H1 (cell line): ENCODE data around the gene UGGT1. TPM values are rescaled to one million over a fixed set of nuclear protein-coding genes. Genes with fewer than 3 reads are reported as not detected.

ENCODE experiments used
- CTCF ChIA-PET: fragments of 300-600 bp; sonication (Branson Sonifier 250); formaldehyde crosslinking; loops from one replicate; lab custom pipeline; 2021; ENCODE audit not compliant: partially characterized antibody; lab: Charles Lee
- POLR2A ChIA-PET: fragments of 300-600 bp; sonication (Branson Sonifier 250); formaldehyde crosslinking; loops from one replicate; lab custom pipeline; 2021; ENCODE audit warnings: inconsistent platforms; ENCODE audit not compliant: partially characterized antibody; lab: Charles Lee
- DNase-seq, 2 experiments: peaks; one replicate each; pipeline versions ENCODE4 v3.0.0 to v3.0.0-alpha.2; 2010 to 2022; ENCODE audit warnings: low spot score in 2 of 2, low read depth in 1 of 2, mixed read lengths in 1 of 2
- FAIRE-seq: peaks from 2 replicates; lab custom pipeline; 2011; peaks lifted over from hg19 to GRCh38; lab: Jason Lieb, UNC
- H2AFZ ChIP-seq: 2 replicates; pipeline ENCODE4 v1.8.1; 2012; ENCODE audit warnings: low read length, inconsistent platforms
- H2AK5ac ChIP-seq: 2 replicates; pipeline ENCODE4 v1.6.1; 2013; ENCODE audit warnings: low read depth, low read length
- H2BK120ac ChIP-seq: replicated peaks from 2 replicates; pipeline ENCODE3; 2013; ENCODE audit warnings: low read depth, low read length, inconsistent platforms
- H2BK12ac ChIP-seq: 2 replicates; pipeline ENCODE4 v1.6.1; 2013; ENCODE audit warnings: low read depth, low read length
- H2BK15ac ChIP-seq: 2 replicates; pipeline ENCODE4 v1.6.1; 2013; ENCODE audit warnings: low read length
- H2BK20ac ChIP-seq: 2 replicates; pipeline ENCODE4 v1.6.1; 2013; ENCODE audit warnings: low read length
- H2BK5ac ChIP-seq: 2 replicates; pipeline ENCODE4 v1.6.1; 2013; ENCODE audit warnings: low read depth, low read length
- H3K14ac ChIP-seq: 2 replicates; pipeline ENCODE4 v1.6.1; 2013; ENCODE audit warnings: inconsistent platforms; ENCODE audit not compliant: insufficient read length
- H3K18ac ChIP-seq: 2 replicates; pipeline ENCODE4 v1.6.1; 2013; ENCODE audit warnings: low read length; ENCODE audit errors: extremely low read depth
- H3K23ac ChIP-seq: 2 replicates; pipeline ENCODE4 v1.6.1; 2013; ENCODE audit warnings: inconsistent platforms; ENCODE audit not compliant: insufficient read length
- H3K23me2 ChIP-seq: 2 replicates; pipeline ENCODE4 v1.6.1; 2013; ENCODE audit warnings: low read depth, low read length
- H3K27ac ChIP-seq: 2 replicates; pipeline ENCODE4 v1.6.1; 2011; ENCODE audit warnings: low read depth, low read length, inconsistent platforms
- H3K27me3 ChIP-seq, 4 experiments: replicated peaks in 1 of 4; 1 replicate in 1 of 4; 2 replicates in 3 of 4; pipeline versions ENCODE4 v1.6.1 to v1.8.1; 2011 to 2013; ENCODE audit warnings: low read length in 3 of 4, mild to moderate bottlenecking in 3 of 4, inconsistent platforms in 2 of 4, mixed read lengths in 2 of 4, moderate library complexity in 1 of 4; ENCODE audit not compliant: control insufficient read depth in 3 of 4, insufficient read depth in 3 of 4; ENCODE audit errors: extremely low read depth in 1 of 4
- H3K36me3 ChIP-seq, 4 experiments: 2 replicates each; pipeline versions ENCODE4 v1.6.1 to v1.8.1; 2011 to 2013; ENCODE audit warnings: mild to moderate bottlenecking in 4 of 4, low read length in 3 of 4, moderate library complexity in 2 of 4, control low read depth in 1 of 4, inconsistent platforms in 1 of 4; ENCODE audit not compliant: insufficient read depth in 4 of 4, control insufficient read depth in 2 of 4
- H3K4ac ChIP-seq: replicated peaks from 2 replicates; pipeline ENCODE3; 2013; ENCODE audit warnings: low read length, low read depth, mixed read lengths, inconsistent platforms; ENCODE audit not compliant: insufficient read length
- H3K4me1 ChIP-seq, 4 experiments: replicated peaks in 1 of 4; 1 replicate in 1 of 4; 2 replicates in 3 of 4; pipeline versions ENCODE4 v1.6.1 to v1.8.1; 2011 to 2013; ENCODE audit warnings: low read length in 3 of 4, inconsistent platforms in 2 of 4, mixed read lengths in 1 of 4; ENCODE audit not compliant: insufficient read depth in 4 of 4, control insufficient read depth in 3 of 4
- H3K4me2 ChIP-seq, 2 experiments: 2 replicates each; pipeline versions ENCODE4 v1.6.1 to v1.8.1; 2011 to 2013; ENCODE audit warnings: low read depth in 2 of 2, low read length in 2 of 2, control low read depth in 1 of 2, inconsistent platforms in 1 of 2, mild to moderate bottlenecking in 1 of 2; ENCODE audit not compliant: insufficient read depth in 1 of 2
- H3K4me3 ChIP-seq, 4 experiments: fragments of 200-600, 300-600 bp in 1 of 4; sonication (generic), shearing (Covaris generic), sonication (Bioruptor Twin) in 1 of 4; 2 replicates each; pipeline versions ENCODE4 v1.5.1 to v1.8.1; 2011 to 2016; ENCODE audit warnings: low read length in 4 of 4, low read depth in 3 of 4, control low read depth in 2 of 4, inconsistent platforms in 2 of 4, mild to moderate bottlenecking in 2 of 4, mixed read lengths in 1 of 4, moderate library complexity in 1 of 4; ENCODE audit not compliant: insufficient read depth in 2 of 4; ENCODE audit errors: extremely low read depth in 1 of 4
- H3K56ac ChIP-seq: replicated peaks from 2 replicates; pipeline ENCODE3; 2013; ENCODE audit warnings: low read depth, mild to moderate bottlenecking, mixed read lengths, low read length, inconsistent platforms; ENCODE audit not compliant: insufficient read length
- H3K79me1 ChIP-seq: 2 replicates; pipeline ENCODE4 v1.6.1; 2013; ENCODE audit warnings: low read depth, low read length, control low read depth
- H3K79me2 ChIP-seq, 2 experiments: 2 replicates each; pipeline versions ENCODE4 v1.6.1 to v1.8.1; 2012 to 2013; ENCODE audit warnings: low read length in 2 of 2, mild to moderate bottlenecking in 2 of 2, inconsistent platforms in 1 of 2; ENCODE audit not compliant: insufficient read depth in 2 of 2, control insufficient read depth in 1 of 2
- H3K9ac ChIP-seq, 4 experiments: replicated peaks in 1 of 4; 1 replicate in 1 of 4; 2 replicates in 3 of 4; pipeline versions ENCODE4 v1.6.1 to v1.8.1; 2011 to 2013; ENCODE audit warnings: low read depth in 3 of 4, low read length in 3 of 4, control low read depth in 2 of 4, mild to moderate bottlenecking in 2 of 4, moderate library complexity in 2 of 4, inconsistent platforms in 1 of 4; ENCODE audit errors: extremely low read depth in 1 of 4
- H3K9me3 ChIP-seq, 2 experiments: 2 replicates each; pipeline versions ENCODE4 v1.6.1 to v1.8.1; 2012 to 2013; ENCODE audit warnings: mild to moderate bottlenecking in 2 of 2, moderate library complexity in 2 of 2, control low read depth in 1 of 2, inconsistent platforms in 1 of 2, low read depth in 1 of 2, low read length in 1 of 2, mixed read lengths in 1 of 2; ENCODE audit not compliant: insufficient read depth in 2 of 2
- H4K20me1 ChIP-seq, 2 experiments: replicated peaks in 1 of 2; 2 replicates each; pipeline versions ENCODE3 to v1.8.1; 2011 to 2013; ENCODE audit warnings: inconsistent platforms in 2 of 2, low read length in 2 of 2, mild to moderate bottlenecking in 1 of 2; ENCODE audit not compliant: insufficient read depth in 2 of 2, control insufficient read depth in 1 of 2
- H4K5ac ChIP-seq: 2 replicates; pipeline ENCODE4 v1.6.1; 2013; ENCODE audit warnings: low read length, low read depth, mixed read lengths, inconsistent platforms; ENCODE audit not compliant: insufficient read length
- H4K8ac ChIP-seq: 2 replicates; pipeline ENCODE4 v1.8.0; 2013; ENCODE audit warnings: mild to moderate bottlenecking, moderate library complexity, low read length, inconsistent platforms; ENCODE audit not compliant: insufficient read depth; ENCODE audit errors: extremely low read depth
- H4K91ac ChIP-seq: replicated peaks from 2 replicates; pipeline ENCODE3; 2013; ENCODE audit warnings: low read length, mixed read lengths, inconsistent platforms; ENCODE audit not compliant: insufficient read length
- ATF2 ChIP-seq: IDR thresholded peaks from 2 replicates; pipeline ENCODE4 v1.6.1; 2012; ENCODE audit warnings: low read length, inconsistent platforms
- CBX5 ChIP-seq: fragments of 300-800, 300-1000 bp; sonication (generic); IDR thresholded peaks from 2 replicates; pipeline ENCODE4 v1.7.1; 2016; ENCODE audit warnings: antibody characterized with exemption, low read length, low read depth
- CEBPB ChIP-seq: IDR thresholded peaks from 2 replicates; pipeline ENCODE4 v1.6.1; 2012; ENCODE audit warnings: low read depth, low read length
- CREB1 ChIP-seq: IDR thresholded peaks from 2 replicates; pipeline ENCODE4 v1.6.1; 2012; ENCODE audit warnings: inconsistent platforms
- EGR1 ChIP-seq: IDR thresholded peaks from 2 replicates; pipeline ENCODE4 v1.6.1; 2011; ENCODE audit warnings: low read depth, low read length, borderline replicate concordance
- JUN ChIP-seq: IDR thresholded peaks from 2 replicates; pipeline ENCODE4 v1.6.1; 2011; ENCODE audit warnings: low read depth, mild to moderate bottlenecking, improper control_type of control experiment, low read length
- NANOG ChIP-seq: IDR thresholded peaks from 2 replicates; pipeline ENCODE4 v1.6.1; 2011; ENCODE audit warnings: low read length, low read depth, mild to moderate bottlenecking, inconsistent platforms; ENCODE audit not compliant: insufficient read depth, poor library complexity, severe bottlenecking
- NRF1 ChIP-seq: IDR thresholded peaks from 2 replicates; pipeline ENCODE4 v1.6.1; 2011; ENCODE audit warnings: mild to moderate bottlenecking, low read depth, low read length, improper control_type of control experiment
- POU5F1 ChIP-seq: IDR thresholded peaks from 2 replicates; pipeline ENCODE4 v1.6.1; 2011; ENCODE audit warnings: low read depth, mild to moderate bottlenecking, low read length, moderate library complexity
- SP2 ChIP-seq: IDR thresholded peaks from 2 replicates; pipeline ENCODE4 v1.6.1; 2012; ENCODE audit warnings: mild to moderate bottlenecking, low read length, inconsistent platforms
- SUZ12 ChIP-seq: fragments of 200-600 bp; sonication (generic); IDR thresholded peaks from 2 replicates; pipeline ENCODE4 v1.6.1; 2012; ENCODE audit warnings: mild to moderate bottlenecking, inconsistent platforms, low read length, moderate library complexity, mixed read lengths
- TAF1 ChIP-seq: IDR thresholded peaks from 2 replicates; pipeline ENCODE4 v1.6.1; 2011; ENCODE audit warnings: mild to moderate bottlenecking, low read depth, low read length
- TBP ChIP-seq: IDR thresholded peaks from 2 replicates; pipeline ENCODE4 v1.6.1; 2011; ENCODE audit warnings: low read depth, low read length, improper control_type of control experiment
- YY1 ChIP-seq: IDR thresholded peaks from 2 replicates; pipeline ENCODE4 v1.6.1; 2011; ENCODE audit warnings: low read depth, mild to moderate bottlenecking, low read length
- WGBS, 2 experiments: shearing (Covaris generic) in 1 of 2; methylation state at CpG; one replicate each; pipeline versions ENCODE4 v1.1.6 to v1.1.7; 2013 to 2015; ENCODE audit warnings: low lambda C conversion rate in 2 of 2, mixed read lengths in 2 of 2, inconsistent platforms in 1 of 2, low coverage in 1 of 2, missing lambda C conversion rate in 1 of 2; ENCODE audit not compliant: insufficient replicate concordance in 2 of 2, insufficient coverage in 1 of 2, insufficient read length in 1 of 2; ENCODE audit errors: extremely low coverage in 1 of 2, missing lambda C conversion rate in 1 of 2; 5-methylcytosine and 5-hydroxymethylcytosine counted together
- polyA plus RNA-seq, 7 experiments: library from polyadenylated mRNA; depleted of rRNA in 3 of 7; stranded (reverse) in 5 of 7; unstranded in 2 of 7; fragments of >200 nt in 5 of 7; fragments of 200-250 nt in 2 of 7; gene quantifications; 1 replicate in 5 of 7; 2 replicates in 1 of 7; 4 replicates in 1 of 7; pipeline versions ENCODE4 v1.2.1 to v1.2.3, GENCODE V29; 2011 to 2013; ENCODE audit warnings: missing spikeins in 2 of 7, mixed read lengths in 2 of 7
- total RNA-seq: library from RNA; stranded (reverse); fragmentation: NEBNext Ultra II Directional; extraction: Animal tissue kit (Norgen Biotek cat#: 25700); gene quantifications from 2 replicates; pipeline ENCODE4 v1.2.1, GENCODE V29; 2021

Gene UGGT1
- total and polyA plus RNA-seq, 2 of the 8 experiments (the other 6 are each of a cell fraction or from before 2014, with no cell fraction given), result 14.9 to 57.3 TPM

GRCh38 chr2:128235581-128235980, 144.6 kb downstream of the UGGT1 start:
- Histone ChIP-seq H3K79me2 (no peaks in the 10 kb centered on the region), H3K23ac (no peak overlapping the region), H3K27ac (no peak overlapping the region), H3K9me3 (no peaks in the 10 kb centered on the region), H3K4me1 (peaks cover 0 to 3% (median 0%) of the 10 kb centered on the region in 4 experiments; a peak in 2 of 7 replicates), H3K36me3 (no peaks in the 10 kb centered on the region), H3K27me3 (peaks cover 0 to 19% (median 9%) of the 10 kb centered on the region in 4 experiments; a peak in 5 of 7 replicates), H2BK5ac (no peak overlapping the region), H3K56ac (no peak overlapping the region), H2BK120ac (no peak overlapping the region), H2BK12ac (no peak overlapping the region), H3K4me2 (no peak overlapping the region), H4K5ac (no peak overlapping the region), H3K79me1 (no peaks in the 10 kb centered on the region), H3K23me2 (peaks cover 10% of the 10 kb centered on the region; the same call in 1 of the 2 replicates), H2AK5ac (no peak overlapping the region), H4K8ac (no peak overlapping the region), H3K4me3 (no peak overlapping the region), H3K14ac (no peak overlapping the region), H2AFZ (no peak overlapping the region), H4K91ac (no peak overlapping the region), H2BK15ac (no peak overlapping the region), H3K9ac (no peak overlapping the region), H3K4ac (no peak overlapping the region), H3K18ac (no peak overlapping the region), H4K20me1 (no peaks in the 10 kb centered on the region), H2BK20ac (no peak overlapping the region)
- WGBS, 2 experiments, result 95% methylated on average over 8 of the region's 8 CpGs; no CpG with 5 or more reads in 1 of the 2 experiments
- POLR2A ChIA-PET, result no interaction called here
- DNase-seq (no peak), FAIRE-seq (no peak)
- CTCF ChIA-PET, result interaction anchor here (1.0 to 1.5 kb wide), 4 partner anchors 17 to 73 kb away, joined by 3 to 4 read pairs (median 4); no protein-coding TSS in a partner anchor
- TF ChIP-seq ATF2 (no peak), JUN (no peak), CREB1 (no peak), YY1 (no peak), TAF1 (no peak), TBP (no peak), CBX5 (no peak), SP2 (no peak), CEBPB (no peak), SUZ12 (no peak), NRF1 (no peak), POU5F1 (no peak), EGR1 (no peak), NANOG (no peak)
